A673 (cell line): ENCODE data around the gene EFCAB6.

Experiments
- CTCF ChIP-seq: fragments of 300-800, 200-600 bp; sonication (generic); conservative IDR thresholded peaks from 2 replicates; pipeline ENCODE4 v1.5.1; 2017; ENCODE audit warnings: low read depth, mild to moderate bottlenecking, antibody characterized with exemption, low read length, moderate library complexity, mixed read lengths
- EZH2 ChIP-seq: fragments of 200-600 bp; sonication (generic); IDR thresholded peaks from 2 replicates; pipeline ENCODE4 v1.6.1; 2017; ENCODE audit warnings: borderline replicate concordance, low read depth, mild to moderate bottlenecking, mixed read lengths, antibody characterized with exemption, low read length; ENCODE audit not compliant: poor library complexity, severe bottlenecking

DNA sequence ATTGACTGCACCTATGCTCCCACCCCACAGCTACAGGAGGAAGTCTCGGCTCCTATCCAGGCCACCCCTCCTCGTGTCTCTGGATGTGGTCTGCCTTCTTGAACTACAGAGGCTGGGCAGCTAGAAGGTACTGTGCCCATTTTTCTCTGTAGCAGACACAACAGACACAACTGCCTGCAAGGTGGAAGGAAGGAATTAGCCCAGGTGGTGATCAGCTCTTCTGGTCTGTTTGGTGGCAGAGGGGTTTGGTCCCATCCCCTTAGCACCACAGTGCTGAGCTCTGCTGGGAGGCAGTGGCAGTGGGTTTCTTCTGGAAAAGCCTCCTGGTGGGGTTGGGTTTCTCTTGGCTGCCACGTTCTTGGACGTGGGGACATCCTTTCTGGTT is 267.8 kb downstream of the EFCAB6 start:
- TF ChIP-seq CTCF (no peak), EZH2 (no peak)
